Choroid plexus epithelial cell (primary cell): Measurements from ENCODE around the gene PLS1.
"Not testable (repeated sequence)": the region's sequence is repeated elsewhere in the genome, so short reads cannot be mapped to it uniquely, and the experiment has no call there.

ENCODE experiments used
- DNase-seq: peaks from one replicate; pipeline ENCODE4 v3.0.0-alpha.2; 2010; ENCODE audit warnings: low read depth
- H3K4me3 ChIP-seq: 2 replicates; pipeline ENCODE4 v1.5.1; 2011; ENCODE audit warnings: low read depth, mild to moderate bottlenecking, control low read depth, low read length, moderate library complexity
- TF ChIP-seq, protein P1 (sequence below): conservative IDR thresholded peaks from 2 replicates; pipeline ENCODE4 v1.5.1; 2011; ENCODE audit warnings: low read depth, mild to moderate bottlenecking, control low read depth, inconsistent platforms, low read length, moderate library complexity

PLS1 gene

DNA sequence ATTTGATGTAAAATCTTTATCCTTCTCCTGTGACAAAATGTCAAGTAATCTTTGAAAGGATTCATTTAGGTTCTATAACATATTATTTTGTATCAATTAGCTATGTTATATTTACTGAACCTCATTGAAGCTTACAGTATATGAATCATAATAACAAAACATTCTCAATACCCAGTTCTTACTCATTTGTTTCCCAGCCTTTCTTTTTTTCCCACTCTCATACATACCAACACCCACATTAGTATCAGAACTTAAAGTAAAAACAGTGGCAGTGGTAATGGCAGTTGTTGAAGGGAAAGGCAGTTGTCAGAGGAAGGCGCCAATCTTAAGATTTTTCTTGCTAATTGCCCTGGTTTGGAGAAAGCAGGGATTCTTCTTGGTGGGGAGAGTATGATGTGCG lies 94.4 kb downstream of the PLS1 start:
- H3K4me3 ChIP-seq = no peak overlapping the region
- TF ChIP-seq, protein P1, sequence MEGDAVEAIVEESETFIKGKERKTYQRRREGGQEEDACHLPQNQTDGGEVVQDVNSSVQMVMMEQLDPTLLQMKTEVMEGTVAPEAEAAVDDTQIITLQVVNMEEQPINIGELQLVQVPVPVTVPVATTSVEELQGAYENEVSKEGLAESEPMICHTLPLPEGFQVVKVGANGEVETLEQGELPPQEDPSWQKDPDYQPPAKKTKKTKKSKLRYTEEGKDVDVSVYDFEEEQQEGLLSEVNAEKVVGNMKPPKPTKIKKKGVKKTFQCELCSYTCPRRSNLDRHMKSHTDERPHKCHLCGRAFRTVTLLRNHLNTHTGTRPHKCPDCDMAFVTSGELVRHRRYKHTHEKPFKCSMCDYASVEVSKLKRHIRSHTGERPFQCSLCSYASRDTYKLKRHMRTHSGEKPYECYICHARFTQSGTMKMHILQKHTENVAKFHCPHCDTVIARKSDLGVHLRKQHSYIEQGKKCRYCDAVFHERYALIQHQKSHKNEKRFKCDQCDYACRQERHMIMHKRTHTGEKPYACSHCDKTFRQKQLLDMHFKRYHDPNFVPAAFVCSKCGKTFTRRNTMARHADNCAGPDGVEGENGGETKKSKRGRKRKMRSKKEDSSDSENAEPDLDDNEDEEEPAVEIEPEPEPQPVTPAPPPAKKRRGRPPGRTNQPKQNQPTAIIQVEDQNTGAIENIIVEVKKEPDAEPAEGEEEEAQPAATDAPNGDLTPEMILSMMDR = no peak
- no peak for DNase-seq

DNA sequence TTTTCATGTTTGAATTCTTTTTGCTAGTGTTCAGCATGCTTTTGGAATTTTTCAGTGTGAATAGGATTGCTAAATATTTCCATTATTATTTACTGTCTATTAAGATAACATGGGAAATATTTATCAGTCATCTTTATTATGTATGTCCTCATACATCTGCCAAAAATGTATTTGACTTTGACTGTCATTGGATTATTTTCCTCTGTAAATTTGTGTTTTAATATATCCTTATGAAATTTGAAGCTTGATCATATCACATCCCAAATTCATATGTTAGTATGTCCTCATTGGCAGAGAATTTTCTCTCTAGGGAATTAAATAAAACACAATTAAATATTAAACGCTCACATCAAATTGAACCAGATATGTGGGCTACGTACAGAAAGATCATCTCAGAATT lies 95.3 kb downstream of the PLS1 start:
- TF ChIP-seq, protein P1 = no peak
- no peak overlapping the region for H3K4me3 ChIP-seq
- DNase-seq = no peak

DNA sequence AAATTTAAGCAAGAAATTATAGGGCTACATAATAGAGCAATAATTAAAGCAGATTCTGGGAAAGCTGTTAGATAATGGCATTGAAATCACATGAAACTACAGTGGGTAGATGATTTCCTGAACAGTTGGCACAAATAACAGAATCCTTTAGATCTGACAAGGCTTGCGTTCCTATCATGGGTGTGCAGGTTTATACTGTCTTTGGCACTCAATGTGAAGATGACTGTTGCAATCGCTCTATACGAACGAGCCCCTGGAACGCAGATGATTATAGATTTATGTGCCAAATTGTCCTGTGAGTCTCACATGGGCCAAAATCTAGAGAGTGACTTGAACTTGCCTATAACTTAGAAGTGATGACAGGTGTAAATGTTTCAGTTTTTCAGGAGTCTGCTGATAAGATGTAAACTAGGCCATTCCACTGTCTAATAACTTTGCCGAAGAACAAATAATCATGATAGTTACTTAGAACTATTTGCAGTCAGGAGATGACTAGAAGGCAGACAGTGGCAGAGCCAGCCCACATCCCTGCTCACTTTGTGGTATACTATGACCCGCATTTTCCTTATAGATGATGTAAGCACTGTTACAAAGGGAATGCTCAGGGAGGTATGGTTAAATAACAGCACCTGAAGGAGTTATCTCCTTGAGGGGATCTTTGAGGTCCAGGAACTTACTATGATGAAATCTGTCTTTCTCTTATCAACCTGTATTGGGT lies 97.1 kb downstream of the PLS1 start:
- H3K4me3 ChIP-seq = no peak overlapping the region
- TF ChIP-seq, protein P1 = no peak
- DNase-seq = no peak

DNA sequence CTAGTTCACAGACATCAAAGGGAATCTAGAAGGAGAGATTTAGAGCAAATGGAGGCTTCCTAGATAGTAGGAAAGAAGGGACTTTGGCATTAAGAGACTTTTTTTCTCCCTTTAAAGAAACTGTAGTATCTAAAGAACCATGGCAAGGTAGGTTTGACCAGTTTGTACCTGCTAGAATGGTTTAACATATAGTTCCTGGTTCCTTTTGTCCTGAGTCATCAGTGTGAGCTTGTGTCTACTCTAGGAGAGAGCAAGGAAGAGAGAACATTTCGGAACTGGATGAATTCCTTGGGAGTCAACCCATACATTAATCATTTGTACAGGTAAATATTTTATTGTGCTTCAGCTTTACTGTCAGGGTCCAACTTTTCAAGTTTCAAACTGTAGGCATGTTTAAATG lies 98.0 kb downstream of the PLS1 start:
- TF ChIP-seq, protein P1 = no peak
- no peak for DNase-seq
- H3K4me3 ChIP-seq = no peak overlapping the region

DNA sequence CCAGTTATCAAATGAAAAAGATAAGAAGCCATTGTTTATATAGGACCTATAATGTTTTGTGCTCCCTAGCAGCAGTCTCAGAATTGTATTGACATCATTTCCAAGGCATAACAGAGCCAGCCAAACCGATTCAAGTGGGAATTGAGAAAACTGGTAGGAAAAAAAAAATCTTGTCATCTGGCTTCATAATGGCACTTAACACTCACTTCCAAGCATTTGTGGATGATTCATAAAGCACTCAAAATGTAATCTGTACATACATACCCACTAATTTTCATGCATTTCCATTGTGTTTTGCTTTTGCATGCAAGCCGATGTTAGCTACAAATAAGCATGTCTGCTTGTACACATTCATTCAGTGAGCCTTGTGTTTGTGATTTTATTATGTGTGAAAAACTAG lies 109.0 kb downstream of the PLS1 start:
- DNase-seq = no peak
- H3K4me3 ChIP-seq = no peak overlapping the region
- TF ChIP-seq, protein P1 = no peak

DNA sequence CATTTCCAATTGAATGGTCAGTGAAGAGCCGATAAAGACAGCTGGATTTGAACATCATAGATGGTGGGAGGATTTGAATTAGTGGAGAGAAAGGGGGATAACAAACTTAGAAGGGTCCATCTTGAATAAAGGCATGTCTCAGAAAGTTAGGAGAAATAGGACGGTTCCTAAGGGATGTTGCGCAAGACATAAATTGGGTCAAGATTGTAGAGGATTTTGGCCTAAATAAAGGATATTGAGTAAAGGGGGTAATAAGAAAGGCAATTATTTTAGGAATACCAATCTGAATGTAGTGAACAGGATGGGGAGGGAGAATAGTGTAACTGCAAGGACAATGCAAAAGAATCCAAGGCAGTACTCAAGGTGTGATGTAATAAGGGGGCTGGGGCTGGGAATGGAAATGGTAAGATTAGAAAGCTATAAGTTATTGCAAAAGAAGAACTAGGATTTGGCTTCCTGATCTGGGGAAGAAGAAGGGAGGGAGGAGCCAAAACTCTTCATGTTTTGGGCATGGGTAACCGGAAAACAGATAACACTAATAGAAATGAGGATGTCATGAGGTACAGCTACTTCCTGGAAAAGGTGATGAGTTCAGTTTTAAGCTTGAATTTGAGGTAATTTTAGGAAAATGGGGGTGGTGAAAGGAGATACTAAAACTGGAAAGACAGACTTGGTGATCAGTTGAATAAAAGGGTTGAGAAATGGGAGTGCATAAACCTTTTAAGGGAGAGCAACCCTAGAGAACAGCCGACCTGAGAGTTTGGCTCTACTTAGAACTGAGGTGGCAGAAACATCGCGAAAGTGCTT lies 110.3 kb downstream of the PLS1 start:
- DNase-seq = no peak
- TF ChIP-seq, protein P1 = no peak
- H3K4me3 ChIP-seq = no peak overlapping the region

DNA sequence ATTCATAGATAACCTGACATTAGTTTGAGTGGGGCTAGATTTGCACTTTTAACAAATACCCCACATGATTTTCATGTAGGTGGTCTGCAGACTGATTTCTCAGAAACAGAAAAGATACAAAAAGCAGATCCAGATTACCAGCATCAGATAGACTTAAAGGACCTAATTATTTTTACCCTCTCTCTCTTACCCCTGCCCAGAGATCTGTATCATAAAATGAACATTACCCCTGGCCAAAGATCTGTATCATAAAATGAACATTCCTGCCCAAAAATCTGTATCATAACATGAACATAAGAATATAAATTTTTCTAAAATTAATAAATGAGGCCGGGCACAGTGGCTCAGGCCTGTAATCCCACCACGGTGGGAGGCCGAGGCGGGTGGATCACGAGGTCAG lies 113.0 kb downstream of the PLS1 start:
- no peak overlapping the region for H3K4me3 ChIP-seq
- no peak for DNase-seq
- TF ChIP-seq, protein P1 = no peak

DNA sequence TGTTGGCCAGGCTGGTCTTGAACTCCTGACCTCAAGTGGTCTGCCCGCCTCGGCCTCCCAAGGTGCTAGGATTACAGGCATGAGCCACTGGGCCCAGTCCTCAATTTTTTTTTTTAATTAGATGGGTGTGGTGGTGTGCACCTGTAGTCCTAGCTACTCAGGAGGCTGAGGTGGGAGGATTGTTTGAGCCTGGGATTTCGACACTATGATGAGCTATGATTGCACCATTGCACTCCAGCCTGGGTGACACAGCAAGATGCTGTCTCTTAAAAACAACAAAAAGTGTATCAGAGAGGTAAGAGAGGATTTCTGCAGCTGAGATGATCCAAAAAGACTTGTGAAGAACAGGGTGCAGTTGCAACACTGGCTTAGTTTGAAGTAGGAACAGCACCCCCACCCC lies 118.7 kb downstream of the PLS1 start:
- DNase-seq = not testable (repeated sequence)

More for the DNA sequence above, 118.7 kb downstream of the PLS1 start:
- not testable (repeated sequence) for H3K4me3 ChIP-seq
